GM23338 (cell line): ENCODE measurements around the gene PLD1. TPM values are rescaled to one million over a fixed set of nuclear protein-coding genes. Genes with fewer than 3 reads are reported as not detected.

Experiments used
- ATAC-seq: fragments of 200-7000 bp; cut with Tn5 transposase; 3 replicates; pipeline ENCODE4 v1.9.1; 2020
- DNase-seq: peaks from one replicate; pipeline ENCODE4 v3.0.0-alpha.2; 2015; ENCODE audit warnings: low spot score
- H2AFZ ChIP-seq: fragments of 200-600 bp; sonication (generic); 2 replicates; pipeline ENCODE4 v1.8.0; 2016; ENCODE audit warnings: antibody characterized with exemption, mild to moderate bottlenecking, moderate library complexity
- H3F3A ChIP-seq: fragments of 200-600 bp; sonication (generic); replicated peaks from 2 replicates; pipeline ENCODE4 v1.8.0; 2017; ENCODE audit warnings: antibody characterized with exemption, mixed run types, low read depth
- H3K27ac ChIP-seq: fragments of 200-600 bp; sonication (generic); 2 replicates; pipeline ENCODE4 v1.6.1; 2016; ENCODE audit warnings: low read depth
- H3K27me3 ChIP-seq: fragments of 200-600 bp; sonication (generic); 2 replicates; pipeline ENCODE4 v1.8.0; 2016; ENCODE audit warnings: mild to moderate bottlenecking, mixed run types, moderate library complexity; ENCODE audit not compliant: insufficient read depth
- H3K36me3 ChIP-seq: fragments of 200-600 bp; sonication (generic); 2 replicates; pipeline ENCODE4 v1.8.0; 2016; ENCODE audit warnings: mild to moderate bottlenecking; ENCODE audit not compliant: insufficient read depth
- H3K4me1 ChIP-seq: fragments of 200-600 bp; sonication (generic); 2 replicates; pipeline ENCODE4 v1.8.0; 2016; ENCODE audit warnings: mild to moderate bottlenecking, moderate library complexity; ENCODE audit not compliant: insufficient read depth
- H3K4me2 ChIP-seq: fragments of 200-600 bp; sonication (generic); 2 replicates; pipeline ENCODE4 v1.7.1; 2017; ENCODE audit warnings: mixed run types
- H3K4me3 ChIP-seq: fragments of 200-600 bp; sonication (generic); 2 replicates; pipeline ENCODE4 v1.6.1; 2016; ENCODE audit warnings: mixed run types
- H3K79me2 ChIP-seq: fragments of 200-600 bp; sonication (generic); replicated peaks from 2 replicates; pipeline ENCODE4 v1.8.0; 2017; ENCODE audit warnings: mild to moderate bottlenecking; ENCODE audit not compliant: insufficient read depth
- H3K9me2 ChIP-seq: fragments of 200-600 bp; sonication (generic); 2 replicates; pipeline ENCODE4 v1.8.0; 2017; ENCODE audit not compliant: insufficient read depth
- H4K20me1 ChIP-seq: fragments of 200-600 bp; sonication (generic); replicated peaks from 2 replicates; pipeline ENCODE4 v1.8.0; 2017; ENCODE audit warnings: mild to moderate bottlenecking; ENCODE audit not compliant: insufficient read depth
- H3K27ac Mint-ChIP-seq: 2 replicates; pipeline ENCODE4 v1.8.0; 2020; ENCODE audit warnings: inconsistent platforms, mild to moderate bottlenecking, moderate library complexity, mixed read lengths
- H3K27me3 Mint-ChIP-seq: 3 replicates; pipeline ENCODE4 v1.8.0; 2022; ENCODE audit warnings: low read depth, mild to moderate bottlenecking, moderate library complexity, mixed read lengths, inconsistent platforms; ENCODE audit not compliant: insufficient read depth, poor library complexity
- H3K36me3 Mint-ChIP-seq: 3 replicates; pipeline ENCODE4 v1.8.0; 2021; ENCODE audit warnings: low read depth, mild to moderate bottlenecking, inconsistent platforms, moderate library complexity, mixed read lengths
- H3K4me1 Mint-ChIP-seq: 3 replicates; pipeline ENCODE4 v1.8.0; 2020; ENCODE audit warnings: mild to moderate bottlenecking, inconsistent platforms, mixed read lengths
- H3K4me3 Mint-ChIP-seq: 3 replicates; pipeline ENCODE4 v1.8.0; 2021; ENCODE audit warnings: moderate library complexity, mild to moderate bottlenecking, inconsistent platforms, mixed read lengths
- H3K9me3 Mint-ChIP-seq: 3 replicates; pipeline ENCODE4 v1.8.0; 2020; ENCODE audit warnings: moderate library complexity, mild to moderate bottlenecking, inconsistent platforms, mixed read lengths
- CREB1 ChIP-seq: fragments of 250-450 bp; sonication (Bioruptor Pico); IDR thresholded peaks from 2 replicates; pipeline ENCODE4 v1.5.0; 2020; ENCODE audit warnings: low read depth, mild to moderate bottlenecking, moderate library complexity
- ETS1 ChIP-seq: IDR thresholded peaks from 2 replicates; pipeline ENCODE4 v1.6.1; 2016; ENCODE audit warnings: antibody characterized with exemption
- EZH2 ChIP-seq: fragments of 200-600 bp; sonication (generic); IDR thresholded peaks from one replicate; pipeline ENCODE4 v1.8.0; 2017; ENCODE audit warnings: antibody characterized with exemption, mild to moderate bottlenecking, low read depth; ENCODE audit not compliant: unreplicated experiment
- EZH2phosphoT487 ChIP-seq: fragments of 200-600 bp; sonication (generic); IDR thresholded peaks from one replicate; pipeline ENCODE4 v1.8.1; 2018; ENCODE audit warnings: antibody characterized with exemption; ENCODE audit not compliant: unreplicated experiment
- JUNB ChIP-seq: IDR thresholded peaks from one replicate; pipeline ENCODE4 v1.6.1; 2016; ENCODE audit warnings: antibody characterized with exemption; ENCODE audit not compliant: unreplicated experiment
- NANOG ChIP-seq: IDR thresholded peaks from 2 replicates; pipeline ENCODE4 v1.6.1; 2016; ENCODE audit warnings: antibody characterized with exemption, borderline replicate concordance
- POLR2AphosphoS5 ChIP-seq: IDR thresholded peaks from 2 replicates; pipeline ENCODE4 v1.6.1; 2016; ENCODE audit warnings: antibody characterized with exemption, low read depth
- STAT1 ChIP-seq: IDR thresholded peaks from one replicate; pipeline ENCODE4 v1.6.1; 2016; ENCODE audit warnings: antibody characterized with exemption; ENCODE audit not compliant: unreplicated experiment
- ZNF114 ChIP-seq: fragments of 250-450 bp; sonication (Bioruptor Pico); IDR thresholded peaks from 2 replicates; pipeline ENCODE4 v1.5.0; 2020; ENCODE audit warnings: mild to moderate bottlenecking, moderate library complexity
- ZNF331 ChIP-seq: fragments of 250-450 bp; sonication (Bioruptor Pico); IDR thresholded peaks from 2 replicates; pipeline ENCODE4 v1.5.0; 2020; ENCODE audit warnings: low read depth, mild to moderate bottlenecking, moderate library complexity
- polyA plus RNA-seq: library from polyadenylated mRNA; unstranded; fragments of >200 nt; fragmentation: Nextera tagmentation; extraction: Ambion mirVana; gene quantifications from 2 replicates; pipeline ENCODE4 v1.2.1, GENCODE V29; 2016
- total RNA-seq: library from RNA; depleted of rRNA; stranded (reverse); fragments of >200 nt; shearing (Covaris generic); gene quantifications from 2 replicates; pipeline ENCODE4 v1.2.3, GENCODE V29; 2014
- TF ChIP-seq, protein P1 (sequence below), 2 experiments: fragments of 200-600 bp in 1 of 2; sonication (generic) in 1 of 2; conservative IDR thresholded peaks; 2 replicates each; pipeline versions ENCODE4 v1.5.1 to v1.6.1; 2016 to 2017; ENCODE audit warnings: antibody characterized with exemption in 2 of 2, low read depth in 2 of 2, mild to moderate bottlenecking in 2 of 2, moderate library complexity in 1 of 2
- TF ChIP-seq, protein P2 (sequence below): IDR thresholded peaks from one replicate; pipeline ENCODE4 v1.6.1; 2018; ENCODE audit warnings: antibody characterized with exemption; ENCODE audit not compliant: unreplicated experiment
- TF ChIP-seq, protein P3 (sequence below): fragments of 250-450 bp; sonication (Bioruptor Pico); IDR thresholded peaks from 2 replicates; pipeline ENCODE4 v1.5.0; 2020; ENCODE audit warnings: mild to moderate bottlenecking, moderate library complexity

PLD1 gene
- total and polyA plus RNA-seq, 2 experiments from 2014 or later: 1.4 to 2.2 TPM

GRCh38 chr3:171770689-171771620, 39.3 kb downstream of the PLD1 start:
- Mint-ChIP-seq H3K4me3 (peak overlapping the region; percentile 55), H3K27me3 (no peaks in the 10 kb centered on the region), H3K36me3 (no peaks in the 10 kb centered on the region), H3K4me1 (peaks cover 12% of the 10 kb centered on the region; the same call in 2 of the 3 replicates), H3K9me3 (no peaks in the 10 kb centered on the region), H3K27ac (peak overlapping the region; percentile 52; the same call in 1 of the 2 replicates)
- H2AFZ ChIP-seq: no peak overlapping the region
- H3K9me2 ChIP-seq: no peaks in the 10 kb centered on the region
- no peaks in the 10 kb centered on the region for H4K20me1 ChIP-seq
- H3K4me3 ChIP-seq: no peak overlapping the region
- no peaks in the 10 kb centered on the region for H3F3A ChIP-seq
- TF ChIP-seq STAT1 (no peak), POLR2AphosphoS5 (no peak), ETS1 (no peak), JUNB (no peak), EZH2 (no peak), EZH2phosphoT487 (no peak), CREB1 (CRISPR knock-in tag) (no peak), NANOG (no peak), ZNF331 (CRISPR knock-in tag) (no peak), ZNF114 (CRISPR knock-in tag) (no peak)
- TF ChIP-seq, protein P1, sequence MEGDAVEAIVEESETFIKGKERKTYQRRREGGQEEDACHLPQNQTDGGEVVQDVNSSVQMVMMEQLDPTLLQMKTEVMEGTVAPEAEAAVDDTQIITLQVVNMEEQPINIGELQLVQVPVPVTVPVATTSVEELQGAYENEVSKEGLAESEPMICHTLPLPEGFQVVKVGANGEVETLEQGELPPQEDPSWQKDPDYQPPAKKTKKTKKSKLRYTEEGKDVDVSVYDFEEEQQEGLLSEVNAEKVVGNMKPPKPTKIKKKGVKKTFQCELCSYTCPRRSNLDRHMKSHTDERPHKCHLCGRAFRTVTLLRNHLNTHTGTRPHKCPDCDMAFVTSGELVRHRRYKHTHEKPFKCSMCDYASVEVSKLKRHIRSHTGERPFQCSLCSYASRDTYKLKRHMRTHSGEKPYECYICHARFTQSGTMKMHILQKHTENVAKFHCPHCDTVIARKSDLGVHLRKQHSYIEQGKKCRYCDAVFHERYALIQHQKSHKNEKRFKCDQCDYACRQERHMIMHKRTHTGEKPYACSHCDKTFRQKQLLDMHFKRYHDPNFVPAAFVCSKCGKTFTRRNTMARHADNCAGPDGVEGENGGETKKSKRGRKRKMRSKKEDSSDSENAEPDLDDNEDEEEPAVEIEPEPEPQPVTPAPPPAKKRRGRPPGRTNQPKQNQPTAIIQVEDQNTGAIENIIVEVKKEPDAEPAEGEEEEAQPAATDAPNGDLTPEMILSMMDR (conservative IDR thresholded peaks at IDR 0.05; ENCODE audit: low read depth in 2 of 2): no peak
- TF ChIP-seq, protein P2, sequence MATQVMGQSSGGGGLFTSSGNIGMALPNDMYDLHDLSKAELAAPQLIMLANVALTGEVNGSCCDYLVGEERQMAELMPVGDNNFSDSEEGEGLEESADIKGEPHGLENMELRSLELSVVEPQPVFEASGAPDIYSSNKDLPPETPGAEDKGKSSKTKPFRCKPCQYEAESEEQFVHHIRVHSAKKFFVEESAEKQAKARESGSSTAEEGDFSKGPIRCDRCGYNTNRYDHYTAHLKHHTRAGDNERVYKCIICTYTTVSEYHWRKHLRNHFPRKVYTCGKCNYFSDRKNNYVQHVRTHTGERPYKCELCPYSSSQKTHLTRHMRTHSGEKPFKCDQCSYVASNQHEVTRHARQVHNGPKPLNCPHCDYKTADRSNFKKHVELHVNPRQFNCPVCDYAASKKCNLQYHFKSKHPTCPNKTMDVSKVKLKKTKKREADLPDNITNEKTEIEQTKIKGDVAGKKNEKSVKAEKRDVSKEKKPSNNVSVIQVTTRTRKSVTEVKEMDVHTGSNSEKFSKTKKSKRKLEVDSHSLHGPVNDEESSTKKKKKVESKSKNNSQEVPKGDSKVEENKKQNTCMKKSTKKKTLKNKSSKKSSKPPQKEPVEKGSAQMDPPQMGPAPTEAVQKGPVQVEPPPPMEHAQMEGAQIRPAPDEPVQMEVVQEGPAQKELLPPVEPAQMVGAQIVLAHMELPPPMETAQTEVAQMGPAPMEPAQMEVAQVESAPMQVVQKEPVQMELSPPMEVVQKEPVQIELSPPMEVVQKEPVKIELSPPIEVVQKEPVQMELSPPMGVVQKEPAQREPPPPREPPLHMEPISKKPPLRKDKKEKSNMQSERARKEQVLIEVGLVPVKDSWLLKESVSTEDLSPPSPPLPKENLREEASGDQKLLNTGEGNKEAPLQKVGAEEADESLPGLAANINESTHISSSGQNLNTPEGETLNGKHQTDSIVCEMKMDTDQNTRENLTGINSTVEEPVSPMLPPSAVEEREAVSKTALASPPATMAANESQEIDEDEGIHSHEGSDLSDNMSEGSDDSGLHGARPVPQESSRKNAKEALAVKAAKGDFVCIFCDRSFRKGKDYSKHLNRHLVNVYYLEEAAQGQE: no peak
- TF ChIP-seq, protein P3, sequence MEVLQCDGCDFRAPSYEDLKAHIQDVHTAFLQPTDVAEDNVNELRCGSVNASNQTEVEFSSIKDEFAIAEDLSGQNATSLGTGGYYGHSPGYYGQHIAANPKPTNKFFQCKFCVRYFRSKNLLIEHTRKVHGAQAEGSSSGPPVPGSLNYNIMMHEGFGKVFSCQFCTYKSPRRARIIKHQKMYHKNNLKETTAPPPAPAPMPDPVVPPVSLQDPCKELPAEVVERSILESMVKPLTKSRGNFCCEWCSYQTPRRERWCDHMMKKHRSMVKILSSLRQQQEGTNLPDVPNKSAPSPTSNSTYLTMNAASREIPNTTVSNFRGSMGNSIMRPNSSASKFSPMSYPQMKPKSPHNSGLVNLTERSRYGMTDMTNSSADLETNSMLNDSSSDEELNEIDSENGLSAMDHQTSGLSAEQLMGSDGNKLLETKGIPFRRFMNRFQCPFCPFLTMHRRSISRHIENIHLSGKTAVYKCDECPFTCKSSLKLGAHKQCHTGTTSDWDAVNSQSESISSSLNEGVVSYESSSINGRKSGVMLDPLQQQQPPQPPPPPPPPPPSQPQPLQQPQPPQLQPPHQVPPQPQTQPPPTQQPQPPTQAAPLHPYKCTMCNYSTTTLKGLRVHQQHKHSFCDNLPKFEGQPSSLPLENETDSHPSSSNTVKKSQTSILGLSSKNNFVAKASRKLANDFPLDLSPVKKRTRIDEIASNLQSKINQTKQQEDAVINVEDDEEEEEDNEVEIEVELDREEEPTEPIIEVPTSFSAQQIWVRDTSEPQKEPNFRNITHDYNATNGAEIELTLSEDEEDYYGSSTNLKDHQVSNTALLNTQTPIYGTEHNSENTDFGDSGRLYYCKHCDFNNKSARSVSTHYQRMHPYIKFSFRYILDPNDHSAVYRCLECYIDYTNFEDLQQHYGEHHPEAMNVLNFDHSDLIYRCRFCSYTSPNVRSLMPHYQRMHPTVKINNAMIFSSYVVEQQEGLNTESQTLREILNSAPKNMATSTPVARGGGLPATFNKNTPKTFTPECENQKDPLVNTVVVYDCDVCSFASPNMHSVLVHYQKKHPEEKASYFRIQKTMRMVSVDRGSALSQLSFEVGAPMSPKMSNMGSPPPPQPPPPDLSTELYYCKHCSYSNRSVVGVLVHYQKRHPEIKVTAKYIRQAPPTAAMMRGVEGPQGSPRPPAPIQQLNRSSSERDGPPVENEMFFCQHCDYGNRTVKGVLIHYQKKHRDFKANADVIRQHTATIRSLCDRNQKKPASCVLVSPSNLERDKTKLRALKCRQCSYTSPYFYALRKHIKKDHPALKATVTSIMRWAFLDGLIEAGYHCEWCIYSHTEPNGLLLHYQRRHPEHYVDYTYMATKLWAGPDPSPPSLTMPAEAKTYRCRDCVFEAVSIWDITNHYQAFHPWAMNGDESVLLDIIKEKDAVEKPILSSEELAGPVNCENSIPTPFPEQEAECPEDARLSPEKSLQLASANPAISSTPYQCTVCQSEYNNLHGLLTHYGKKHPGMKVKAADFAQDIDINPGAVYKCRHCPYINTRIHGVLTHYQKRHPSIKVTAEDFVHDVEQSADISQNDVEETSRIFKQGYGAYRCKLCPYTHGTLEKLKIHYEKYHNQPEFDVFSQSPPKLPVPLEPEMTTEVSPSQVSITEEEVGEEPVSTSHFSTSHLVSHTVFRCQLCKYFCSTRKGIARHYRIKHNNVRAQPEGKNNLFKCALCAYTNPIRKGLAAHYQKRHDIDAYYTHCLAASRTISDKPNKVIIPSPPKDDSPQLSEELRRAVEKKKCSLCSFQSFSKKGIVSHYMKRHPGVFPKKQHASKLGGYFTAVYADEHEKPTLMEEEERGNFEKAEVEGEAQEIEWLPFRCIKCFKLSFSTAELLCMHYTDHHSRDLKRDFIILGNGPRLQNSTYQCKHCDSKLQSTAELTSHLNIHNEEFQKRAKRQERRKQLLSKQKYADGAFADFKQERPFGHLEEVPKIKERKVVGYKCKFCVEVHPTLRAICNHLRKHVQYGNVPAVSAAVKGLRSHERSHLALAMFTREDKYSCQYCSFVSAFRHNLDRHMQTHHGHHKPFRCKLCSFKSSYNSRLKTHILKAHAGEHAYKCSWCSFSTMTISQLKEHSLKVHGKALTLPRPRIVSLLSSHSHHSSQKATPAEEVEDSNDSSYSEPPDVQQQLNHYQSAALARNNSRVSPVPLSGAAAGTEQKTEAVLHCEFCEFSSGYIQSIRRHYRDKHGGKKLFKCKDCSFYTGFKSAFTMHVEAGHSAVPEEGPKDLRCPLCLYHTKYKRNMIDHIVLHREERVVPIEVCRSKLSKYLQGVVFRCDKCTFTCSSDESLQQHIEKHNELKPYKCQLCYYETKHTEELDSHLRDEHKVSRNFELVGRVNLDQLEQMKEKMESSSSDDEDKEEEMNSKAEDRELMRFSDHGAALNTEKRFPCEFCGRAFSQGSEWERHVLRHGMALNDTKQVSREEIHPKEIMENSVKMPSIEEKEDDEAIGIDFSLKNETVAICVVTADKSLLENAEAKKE (CRISPR knock-in tag): no peak
- H3K27me3 ChIP-seq: no peaks in the 10 kb centered on the region
- ATAC-seq (peak; percentile 95), DNase-seq (peak; percentile 83)
- H3K36me3 ChIP-seq: no peaks in the 10 kb centered on the region
- H3K27ac ChIP-seq: no peak overlapping the region
- no peak overlapping the region for H3K4me2 ChIP-seq
- H3K4me1 ChIP-seq: peaks cover 2% of the 10 kb centered on the region
- no peaks in the 10 kb centered on the region for H3K79me2 ChIP-seq
